PC-3 (cell line): Measurements from ENCODE around the gene NIM1K. TPM values are rescaled to one million over a fixed set of nuclear protein-coding genes. Genes with fewer than 3 reads are reported as not detected.
"Not testable (repeated sequence)": the region's sequence is repeated elsewhere in the genome, so short reads cannot be mapped to it uniquely, and the experiment has no call there.

Experiments
- ATAC-seq: fragments of 200-7000 bp; cut with Tn5 transposase; 2 replicates; pipeline ENCODE4 v1.9.1; 2020; ENCODE audit warnings: mild to moderate bottlenecking, moderate library complexity
- BruUV-seq: library from RNA; stranded (reverse); fragments of 400-500 nt; replicated peaks from 2 replicates; lab custom pipeline; 2021; lab: Mats Ljungman, UMichigan
- CTCF ChIA-PET: fragments of 300-600 bp; sonication (Branson Sonifier 250); formaldehyde crosslinking; loops from one replicate; lab custom pipeline; 2022; ENCODE audit warnings: antibody characterized with exemption; lab: Charles Lee
- POLR2A ChIA-PET: fragments of 300-600 bp; sonication (Branson Sonifier 250); formaldehyde crosslinking; loops from one replicate; lab custom pipeline; 2022; ENCODE audit warnings: antibody characterized with exemption; ENCODE audit not compliant: unreplicated experiment; lab: Charles Lee
- DNase-seq: peaks from one replicate; pipeline ENCODE4 v3.0.0-alpha.2; 2015
- H2AFZ ChIP-seq: fragments of 300-600 bp; sonication (generic); 2 replicates; pipeline ENCODE4 v1.6.0; 2016; ENCODE audit warnings: antibody characterized with exemption, low read length
- H3F3A ChIP-seq: fragments of 300-600 bp; sonication (generic); one replicate; pipeline ENCODE4 v1.6.0; 2017; ENCODE audit warnings: antibody characterized with exemption, low read length, control low read depth, mild to moderate bottlenecking; ENCODE audit not compliant: unreplicated experiment
- H3K27ac ChIP-seq: fragments of 300-600 bp; sonication (generic); 2 replicates; pipeline ENCODE4 v1.5.1; 2016; ENCODE audit warnings: mild to moderate bottlenecking, low read length
- H3K27me3 ChIP-seq: fragments of 300-600 bp; sonication (generic); 2 replicates; pipeline ENCODE4 v1.6.1; 2016; ENCODE audit warnings: low read length, mixed read lengths
- H3K36me3 ChIP-seq: fragments of 300-600 bp; sonication (generic); 2 replicates; pipeline ENCODE4 v1.6.1; 2016; ENCODE audit warnings: low read depth, mixed run types, low read length, mixed read lengths
- H3K4me1 ChIP-seq: fragments of 300-600 bp; sonication (generic); 2 replicates; pipeline ENCODE4 v1.5.1; 2016; ENCODE audit warnings: low read length; ENCODE audit not compliant: insufficient read depth
- H3K4me2 ChIP-seq: fragments of 300-600 bp; sonication (generic); 2 replicates; pipeline ENCODE4 v1.6.0; 2016; ENCODE audit warnings: low read length
- H3K4me3 ChIP-seq: fragments of 300-600 bp; sonication (generic); 2 replicates; pipeline ENCODE4 v1.5.1; 2016; ENCODE audit warnings: mild to moderate bottlenecking, low read length, mixed read lengths
- H3K79me2 ChIP-seq: fragments of 300-600 bp; sonication (generic); 2 replicates; pipeline ENCODE4 v1.6.1; 2017; ENCODE audit warnings: low read length, mixed read lengths
- H3K9ac ChIP-seq: fragments of 300-600 bp; sonication (generic); 2 replicates; pipeline ENCODE4 v1.6.0; 2016; ENCODE audit warnings: mild to moderate bottlenecking, low read length
- H3K9me2 ChIP-seq: fragments of 300-600 bp; sonication (generic); replicated peaks from 2 replicates; pipeline ENCODE4 v1.6.1; 2016; ENCODE audit warnings: mixed run types, low read length, mixed read lengths
- H3K9me3 ChIP-seq: fragments of 300-600 bp; sonication (generic); 2 replicates; pipeline ENCODE4 v1.6.1; 2016; ENCODE audit warnings: low read length, mixed read lengths
- H4K20me1 ChIP-seq: fragments of 300-600 bp; sonication (generic); 2 replicates; pipeline ENCODE4 v1.6.1; 2016; ENCODE audit warnings: low read length, mixed read lengths
- EZH2 ChIP-seq: fragments of 300-600 bp; sonication (generic); IDR thresholded peaks from one replicate; pipeline ENCODE4 v1.6.1; 2017; ENCODE audit warnings: antibody characterized with exemption, mild to moderate bottlenecking, low read length; ENCODE audit not compliant: unreplicated experiment
- EZH2phosphoT487 ChIP-seq: fragments of 300-600 bp; sonication (generic); IDR thresholded peaks from 2 replicates; pipeline ENCODE4 v1.6.1; 2018; ENCODE audit warnings: mild to moderate bottlenecking, antibody characterized with exemption, low read length, borderline replicate concordance
- intact Hi-C: fragments of 100-400 bp; cut with micrococcal nuclease; formaldehyde crosslinking; loops from 2 replicates; pipeline ENCODE4 v1.9.0; 2023
- total RNA-seq: library from RNA; depleted of rRNA; stranded (reverse); fragments of >200 nt; gene quantifications from 2 replicates; pipeline ENCODE4 v1.2.3, GENCODE V29; 2014
- TF ChIP-seq, protein P1 (sequence below): fragments of 300-600 bp; sonication (generic); conservative IDR thresholded peaks from 2 replicates; pipeline ENCODE4 v1.5.1; 2017; ENCODE audit warnings: antibody characterized with exemption, low read depth, mild to moderate bottlenecking, low read length

The NIM1K gene
- total RNA-seq, 1 experiment from 2014 or later: 0.26 TPM

DNA sequence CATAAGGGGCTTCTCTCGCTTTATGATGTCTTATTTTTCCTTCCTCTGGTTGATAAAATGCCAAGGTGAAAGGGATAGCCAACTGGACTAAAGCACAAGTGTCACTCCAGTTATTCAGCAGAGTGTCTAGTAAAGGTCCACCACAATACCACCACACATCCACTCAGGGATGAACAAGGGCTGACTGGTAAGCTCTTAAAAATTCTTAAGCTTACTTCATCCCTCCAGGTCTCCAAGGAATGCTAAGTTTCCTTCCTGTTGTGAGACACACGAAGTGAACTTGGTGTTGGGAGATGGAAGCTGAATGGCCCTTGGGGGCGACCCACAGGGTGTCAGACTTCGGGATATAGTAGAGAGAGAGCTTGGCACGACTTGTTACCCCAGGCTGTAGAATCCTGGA lies 124.4 kb downstream of the NIM1K start:
- Histone ChIP-seq H3K4me1 (peaks cover 44% of the 10 kb centered on the region), H3K36me3 (no peaks in the 10 kb centered on the region), H3K27ac (peak overlapping the region; percentile 89), H3K27me3 (no peaks in the 10 kb centered on the region), H3K79me2 (peaks cover 18% of the 10 kb centered on the region), H3F3A (peaks cover 17% of the 10 kb centered on the region), H3K4me3 (no peak overlapping the region), H3K4me2 (0 out of 2 replicates have a peak overlapping the region, but pooled peaks have one; percentile 3), H3K9ac (no peak overlapping the region), H4K20me1 (peaks cover 12% of the 10 kb centered on the region), H3K9me2 (no peaks in the 10 kb centered on the region), H3K9me3 (no peaks in the 10 kb centered on the region), H2AFZ (no peak overlapping the region)
- TF ChIP-seq, protein P1, sequence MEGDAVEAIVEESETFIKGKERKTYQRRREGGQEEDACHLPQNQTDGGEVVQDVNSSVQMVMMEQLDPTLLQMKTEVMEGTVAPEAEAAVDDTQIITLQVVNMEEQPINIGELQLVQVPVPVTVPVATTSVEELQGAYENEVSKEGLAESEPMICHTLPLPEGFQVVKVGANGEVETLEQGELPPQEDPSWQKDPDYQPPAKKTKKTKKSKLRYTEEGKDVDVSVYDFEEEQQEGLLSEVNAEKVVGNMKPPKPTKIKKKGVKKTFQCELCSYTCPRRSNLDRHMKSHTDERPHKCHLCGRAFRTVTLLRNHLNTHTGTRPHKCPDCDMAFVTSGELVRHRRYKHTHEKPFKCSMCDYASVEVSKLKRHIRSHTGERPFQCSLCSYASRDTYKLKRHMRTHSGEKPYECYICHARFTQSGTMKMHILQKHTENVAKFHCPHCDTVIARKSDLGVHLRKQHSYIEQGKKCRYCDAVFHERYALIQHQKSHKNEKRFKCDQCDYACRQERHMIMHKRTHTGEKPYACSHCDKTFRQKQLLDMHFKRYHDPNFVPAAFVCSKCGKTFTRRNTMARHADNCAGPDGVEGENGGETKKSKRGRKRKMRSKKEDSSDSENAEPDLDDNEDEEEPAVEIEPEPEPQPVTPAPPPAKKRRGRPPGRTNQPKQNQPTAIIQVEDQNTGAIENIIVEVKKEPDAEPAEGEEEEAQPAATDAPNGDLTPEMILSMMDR: no peak
- TF ChIP-seq EZH2phosphoT487 (no peak), EZH2 (no peak)
- intact Hi-C loops: no loop called here
- ChIA-PET CTCF (no interaction called here), POLR2A (no interaction called here)
- BruUV-seq: no TSS peak
- DNase-seq (peak; percentile 73), ATAC-seq (no peak)

DNA sequence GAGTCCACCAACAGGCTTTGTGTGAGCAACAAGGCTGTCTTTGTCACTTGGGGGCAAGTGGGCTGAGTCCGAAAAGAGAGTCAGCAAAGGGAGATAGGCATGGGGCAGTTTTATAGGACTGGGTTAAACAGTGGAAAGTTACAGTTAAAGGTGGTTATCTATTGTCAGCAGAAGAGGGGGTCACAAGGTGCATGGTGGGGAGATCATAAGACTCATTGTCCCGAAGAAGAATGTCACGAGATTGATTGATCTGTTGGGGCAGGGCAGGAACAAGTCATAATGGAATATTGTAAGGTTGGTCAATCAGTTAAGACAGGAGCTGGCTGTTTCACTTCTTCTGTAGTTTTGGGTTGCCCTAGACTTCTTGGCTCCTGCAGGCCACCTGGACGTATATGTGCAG lies 128.8 kb downstream of the NIM1K start:
- H3K9ac ChIP-seq: no peak overlapping the region
- DNase-seq (no peak), ATAC-seq (no peak)
- H4K20me1 ChIP-seq: no peaks in the 10 kb centered on the region
- H3K4me3 ChIP-seq: no peak overlapping the region
- H3K27ac ChIP-seq: no peak overlapping the region
- H3K36me3 ChIP-seq: no peaks in the 10 kb centered on the region
- ChIA-PET POLR2A (no interaction called here), CTCF (no interaction called here)
- intact Hi-C loops: no loop called here
- H3K27me3 ChIP-seq: no peaks in the 10 kb centered on the region
- H3F3A ChIP-seq: peaks cover 2% of the 10 kb centered on the region
- peaks cover 12% of the 10 kb centered on the region for H3K4me1 ChIP-seq
- H3K4me2 ChIP-seq: no peak overlapping the region
- H3K9me2 ChIP-seq: no peaks in the 10 kb centered on the region
- H2AFZ ChIP-seq: no peak overlapping the region
- no peaks in the 10 kb centered on the region for H3K79me2 ChIP-seq
- TF ChIP-seq, protein P1: no peak
- TF ChIP-seq EZH2phosphoT487: no peak
- TF ChIP-seq EZH2: no peak
- no TSS peak for BruUV-seq
- H3K9me3 ChIP-seq: no peaks in the 10 kb centered on the region

DNA sequence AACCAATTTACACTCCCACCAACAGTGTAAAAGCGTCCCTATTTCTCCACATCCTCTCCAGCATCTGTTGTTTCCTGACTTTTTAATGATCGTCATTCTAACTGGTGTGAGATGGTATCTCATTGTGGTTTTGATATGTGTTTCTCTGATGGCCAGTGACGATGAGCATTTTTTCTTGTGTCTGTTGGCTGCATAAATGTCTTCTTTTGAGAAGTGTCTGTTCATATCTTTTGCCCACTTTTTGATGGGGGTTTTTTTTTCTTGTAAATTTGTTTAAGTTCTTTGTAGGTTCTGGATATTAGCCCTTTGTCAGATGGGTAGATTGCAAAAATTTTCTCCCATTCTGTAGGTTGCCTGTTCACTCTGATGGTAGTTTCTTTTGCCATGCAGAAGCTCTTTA lies 131.5 kb downstream of the NIM1K start:
- H3K9me3 ChIP-seq, H4K20me1 ChIP-seq, DNase-seq, H3K4me3 ChIP-seq, ATAC-seq, H3K4me1 ChIP-seq, BruUV-seq, H3K9ac ChIP-seq, H3K27me3 ChIP-seq, H3K4me2 ChIP-seq, POLR2A ChIA-PET, intact Hi-C loops, H3K79me2 ChIP-seq, H2AFZ ChIP-seq, H3K9me2 ChIP-seq, CTCF ChIA-PET, H3K27ac ChIP-seq, H3F3A ChIP-seq, H3K36me3 ChIP-seq: not testable (repeated sequence)

DNA sequence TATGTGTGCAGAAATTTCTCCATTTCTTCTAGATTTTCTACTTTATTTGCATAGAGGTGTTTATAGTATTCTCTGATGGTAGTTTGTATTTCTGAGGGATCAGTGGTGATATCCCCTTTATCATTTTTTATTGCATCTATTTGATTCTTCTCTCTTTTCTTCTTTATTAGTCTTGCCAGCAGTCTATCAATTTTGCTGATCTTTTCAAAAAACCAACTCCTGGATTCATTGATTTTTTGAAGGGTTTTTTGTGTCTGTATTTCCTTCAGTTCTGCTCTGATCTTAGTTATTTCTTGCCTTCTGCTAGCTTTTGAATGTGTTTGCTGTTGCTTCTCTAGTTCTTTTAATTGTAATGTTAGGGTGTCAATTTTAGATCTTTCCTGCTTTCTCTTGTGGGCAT lies 133.6 kb downstream of the NIM1K start:
- H3K4me3 ChIP-seq, intact Hi-C loops, CTCF ChIA-PET, ATAC-seq, H3K79me2 ChIP-seq, H4K20me1 ChIP-seq, DNase-seq, H3K4me1 ChIP-seq, H3K9me2 ChIP-seq, H2AFZ ChIP-seq, H3K36me3 ChIP-seq, BruUV-seq, H3K9ac ChIP-seq, POLR2A ChIA-PET, H3F3A ChIP-seq, H3K4me2 ChIP-seq, H3K27ac ChIP-seq, H3K9me3 ChIP-seq, H3K27me3 ChIP-seq: not testable (repeated sequence)
